ENCODE measurements around the gene SLC2A2.
"Not testable (repeated sequence)": the region's sequence is repeated elsewhere in the genome, so short reads cannot be mapped to it uniquely, and the experiment has no call there.

The SLC2A2 gene

DNA sequence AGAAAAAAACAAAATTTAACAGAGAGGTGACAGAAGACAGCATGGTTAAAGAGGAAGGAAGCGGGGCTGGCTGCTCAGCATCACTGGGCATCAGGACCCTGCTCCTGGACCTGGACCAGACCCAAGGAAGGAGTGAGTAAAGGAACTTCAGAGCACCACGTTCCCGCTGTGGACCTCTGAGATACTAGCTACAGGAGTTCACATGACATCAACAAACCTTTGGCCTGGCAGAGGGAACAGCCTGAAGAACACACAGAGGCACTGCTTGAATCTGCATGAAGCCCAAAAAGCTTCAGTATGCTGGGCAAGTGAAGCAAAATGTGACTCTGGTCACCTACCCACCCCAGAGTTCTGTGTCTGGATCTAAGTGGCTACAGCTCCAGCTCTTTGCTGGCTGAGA, 38.1 kb downstream of the SLC2A2 start:
- no peak for ATAC-seq
- no peak for DNase-seq

DNA sequence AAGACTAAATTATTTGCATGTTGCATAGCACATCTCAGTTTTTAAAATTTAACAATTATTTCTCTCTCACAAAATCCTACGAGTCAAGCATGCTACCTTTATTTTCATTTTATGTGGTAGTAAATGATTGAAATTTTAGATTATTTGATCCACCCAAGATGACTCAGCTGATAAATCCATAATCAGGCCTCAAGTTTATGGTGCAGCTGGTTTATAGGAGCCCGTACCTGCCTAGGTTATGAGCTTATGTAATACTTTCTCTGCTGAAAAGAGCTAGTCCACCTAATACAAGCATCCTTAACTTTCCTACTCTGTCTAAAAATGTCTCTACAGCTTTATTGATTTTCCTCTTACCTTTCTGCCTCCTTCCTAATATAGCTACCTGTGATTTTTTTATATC, 41.2 kb downstream of the SLC2A2 start:
- ATAC-seq, result no peak
- no peak for DNase-seq

DNA sequence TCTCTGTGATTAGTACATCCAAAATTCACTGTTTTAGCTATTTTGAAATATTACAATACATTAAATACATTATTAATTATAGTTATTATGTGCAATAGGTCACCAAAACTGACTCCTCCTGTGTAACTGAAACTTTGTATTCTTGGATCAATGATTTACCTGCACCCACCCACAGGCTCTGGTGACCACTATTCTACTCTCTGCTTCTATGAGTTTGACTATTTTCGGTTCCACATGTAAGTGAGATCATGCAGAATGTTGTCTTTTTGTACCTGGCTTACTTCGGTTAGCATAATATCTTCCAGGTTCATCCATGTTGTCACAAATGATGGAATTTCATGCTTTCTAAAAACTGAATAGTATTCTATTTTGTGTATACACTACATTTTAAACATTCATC, 43.8 kb downstream of the SLC2A2 start:
- DNase-seq, result no peak
- no peak for ATAC-seq

DNA sequence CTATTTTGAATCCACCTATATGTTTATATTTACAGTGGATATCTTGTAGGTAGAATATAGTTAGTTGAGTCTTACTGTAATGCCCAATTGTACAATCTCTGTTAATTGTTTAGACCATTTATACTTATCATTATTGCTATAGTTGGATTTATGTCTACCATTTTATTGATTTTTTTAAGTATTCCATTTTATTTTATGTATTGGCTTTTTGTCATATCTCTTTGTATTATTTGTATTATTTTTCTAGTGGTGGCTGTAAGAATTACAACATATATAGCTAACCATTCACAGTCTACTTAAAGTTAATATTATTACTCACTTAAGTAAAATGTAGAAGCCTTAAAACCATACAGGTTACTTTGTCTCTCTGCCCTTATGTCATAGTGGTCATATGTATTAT, 46.1 kb downstream of the SLC2A2 start:
- ATAC-seq, result no peak
- no peak for DNase-seq

DNA sequence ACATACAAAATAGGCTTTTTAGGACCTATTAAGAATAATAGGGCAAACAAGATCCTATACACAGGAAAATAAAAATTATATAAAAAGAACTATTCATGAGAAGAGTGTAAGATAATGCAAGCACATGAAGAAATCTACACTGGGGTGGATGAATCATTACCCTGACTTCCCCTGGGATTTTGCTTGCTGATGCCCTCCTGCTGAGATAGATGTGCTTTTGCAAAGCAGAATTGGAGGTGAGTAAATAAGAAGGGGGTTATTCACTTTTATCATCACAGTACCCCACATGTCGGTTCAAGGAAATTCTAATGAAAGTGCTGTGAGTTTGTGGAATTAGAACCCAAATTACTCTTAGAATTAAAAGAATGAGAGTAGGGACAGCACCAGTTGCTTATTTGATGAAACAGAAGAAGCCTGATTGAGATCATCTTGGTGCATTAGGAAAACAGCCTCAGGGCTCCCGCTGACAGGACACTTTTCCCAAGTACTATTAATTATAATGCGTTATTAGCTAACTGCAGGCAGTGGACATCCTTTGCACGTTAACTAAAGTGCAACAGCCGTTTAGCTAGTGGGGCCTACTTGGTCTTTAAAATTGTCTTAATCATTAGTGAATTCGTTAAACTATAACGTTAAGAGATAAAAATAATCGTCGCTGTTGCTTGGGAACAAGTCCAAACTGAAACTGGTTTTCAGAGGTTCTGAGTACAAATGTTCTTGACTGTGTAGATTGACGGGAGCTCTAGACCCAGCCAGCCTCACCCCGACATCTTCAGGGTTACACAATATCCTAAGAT, 48.4 kb downstream of the SLC2A2 start:
- ATAC-seq, result no peak
- no peak for DNase-seq

DNA sequence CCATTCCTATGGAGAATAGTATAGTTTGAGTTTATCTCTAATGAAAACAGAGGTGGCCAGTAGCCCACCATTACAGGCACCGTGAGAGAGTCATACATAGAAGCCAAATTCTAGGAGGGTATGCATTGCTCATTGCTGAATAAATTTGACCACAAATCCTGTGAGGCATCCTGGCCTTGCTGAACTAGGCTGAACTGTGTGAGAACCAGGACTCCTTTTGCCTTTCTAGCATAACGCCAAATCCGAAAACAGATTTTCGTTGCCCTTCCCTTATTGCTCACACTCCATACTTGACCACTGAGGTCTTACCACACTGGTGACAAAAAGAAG, 50.4 kb downstream of the SLC2A2 start:
- no peak for ATAC-seq
- DNase-seq, result no peak

DNA sequence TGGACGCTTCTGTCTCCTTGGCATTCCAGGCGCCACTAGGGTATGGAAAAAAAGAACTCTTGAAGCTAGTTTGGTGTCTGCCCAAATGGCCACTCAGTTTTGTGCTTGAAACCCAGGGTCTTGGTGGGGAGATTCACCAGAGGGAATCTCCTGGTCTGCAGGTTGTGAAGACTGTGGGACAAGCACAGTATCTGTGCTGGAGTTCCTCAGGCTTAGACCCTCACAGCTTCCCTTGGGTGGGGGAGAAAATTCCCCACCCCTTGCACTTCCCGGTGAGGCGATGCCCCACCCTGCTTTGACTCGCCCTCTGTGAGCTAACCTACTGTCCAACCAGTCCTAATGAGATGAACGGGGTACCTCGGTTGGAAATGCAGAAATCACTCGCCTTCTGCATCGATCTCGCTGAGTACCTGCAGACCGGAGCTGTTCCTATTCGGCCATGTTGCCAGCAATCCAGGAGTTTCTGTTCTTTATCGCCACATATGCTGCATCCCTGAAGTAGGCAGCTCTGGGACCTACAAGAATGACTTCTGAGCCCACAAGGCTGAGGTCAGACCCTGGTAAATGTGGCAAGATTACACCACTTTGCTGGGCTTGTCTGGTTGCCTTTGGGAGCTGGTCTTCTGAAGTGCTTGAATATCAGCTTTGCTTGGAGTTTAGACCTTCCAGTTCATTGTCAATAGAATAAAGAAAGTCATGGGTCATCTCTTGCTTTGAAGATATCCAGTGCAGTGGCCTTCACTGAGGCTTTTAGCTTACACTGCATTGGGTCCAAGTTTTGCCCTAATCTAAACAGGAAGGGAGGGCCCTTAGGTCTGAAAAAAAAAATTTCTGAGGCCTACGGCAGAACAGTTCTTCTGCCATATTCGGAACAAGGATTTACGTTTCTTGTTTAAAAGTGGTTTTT, 51.0 kb downstream of the SLC2A2 start:
- ATAC-seq (no peak), DNase-seq (no peak)

DNA sequence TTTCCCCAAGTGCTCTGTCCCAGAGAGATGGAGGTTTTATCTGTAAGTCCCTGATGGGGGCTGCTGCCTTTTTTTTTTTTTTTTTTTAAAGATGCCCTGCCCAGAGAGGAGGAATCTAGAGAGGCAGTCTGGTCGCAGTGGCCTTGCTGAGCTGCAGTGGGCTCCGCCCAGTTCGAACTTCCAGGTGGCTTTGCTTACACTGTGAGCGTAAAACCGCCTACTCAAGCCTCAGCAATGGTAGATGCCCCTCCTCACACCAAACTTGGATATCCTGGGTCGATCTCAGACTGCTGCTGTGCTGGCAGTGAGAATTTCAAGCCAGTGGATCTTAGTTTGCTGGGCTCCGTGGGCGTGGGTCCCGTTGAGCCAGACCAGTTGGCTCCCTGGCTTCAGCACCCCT, 51.6 kb downstream of the SLC2A2 start:
- ATAC-seq, result no peak
- DNase-seq, result no peak

DNA sequence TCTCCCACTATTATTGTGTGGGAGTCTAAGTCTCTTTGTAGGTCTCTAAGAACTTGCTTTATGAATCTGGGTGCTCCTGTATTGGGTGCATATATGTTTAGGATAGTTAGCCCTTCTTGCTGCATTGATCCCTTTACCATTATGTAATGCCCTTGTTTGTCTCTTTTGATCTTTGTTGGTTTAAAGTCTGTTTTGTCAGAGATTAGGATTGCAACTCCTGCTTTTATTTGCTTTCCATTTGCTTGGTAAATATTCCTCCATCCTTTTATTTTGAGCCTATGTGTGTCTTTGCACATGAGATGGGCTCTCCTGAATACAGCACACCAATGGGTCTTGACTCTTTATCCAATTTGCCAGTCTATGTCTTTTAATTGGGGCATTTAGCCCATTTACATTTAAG, 53.6 kb downstream of the SLC2A2 start:
- DNase-seq, ATAC-seq: not testable (repeated sequence)

DNA sequence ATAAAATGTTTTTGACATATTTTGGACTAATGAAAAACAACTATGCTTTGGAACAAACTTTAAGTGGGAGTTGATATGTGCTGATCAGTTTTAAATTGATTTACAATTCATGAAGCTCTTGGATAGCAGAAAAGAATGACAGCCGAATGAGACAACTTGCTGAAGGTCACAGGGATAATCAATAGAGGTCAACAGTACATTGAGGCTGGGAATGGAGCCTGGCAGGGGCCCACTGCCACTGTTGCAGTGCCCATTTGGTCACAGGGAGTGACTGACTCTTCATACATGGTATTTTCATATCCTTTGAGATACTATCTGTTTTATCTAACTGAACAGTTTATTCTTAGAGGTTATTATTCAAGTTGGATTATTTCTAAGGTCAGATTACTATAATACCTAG, 59.4 kb downstream of the SLC2A2 start:
- DNase-seq (no peak), ATAC-seq (no peak)

DNA sequence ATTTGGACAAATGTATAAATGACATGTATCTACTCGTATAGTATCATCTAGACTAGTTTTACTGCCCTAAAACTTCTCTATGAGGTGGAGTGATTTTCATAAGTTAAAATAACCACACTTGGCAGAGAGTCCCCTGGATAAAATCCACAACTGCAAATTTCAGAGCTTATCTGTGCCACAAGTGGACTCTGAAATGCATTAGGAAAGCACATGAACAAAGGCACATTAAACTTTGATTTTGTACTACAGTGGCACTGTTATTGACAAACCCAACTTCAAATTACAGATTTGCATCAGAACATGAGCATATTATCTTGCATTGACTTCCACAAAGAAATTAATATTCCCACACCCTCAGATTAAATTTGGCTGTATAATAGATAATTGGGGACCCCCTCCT, 60.0 kb downstream of the SLC2A2 start:
- no peak for DNase-seq
- ATAC-seq, result no peak

DNA sequence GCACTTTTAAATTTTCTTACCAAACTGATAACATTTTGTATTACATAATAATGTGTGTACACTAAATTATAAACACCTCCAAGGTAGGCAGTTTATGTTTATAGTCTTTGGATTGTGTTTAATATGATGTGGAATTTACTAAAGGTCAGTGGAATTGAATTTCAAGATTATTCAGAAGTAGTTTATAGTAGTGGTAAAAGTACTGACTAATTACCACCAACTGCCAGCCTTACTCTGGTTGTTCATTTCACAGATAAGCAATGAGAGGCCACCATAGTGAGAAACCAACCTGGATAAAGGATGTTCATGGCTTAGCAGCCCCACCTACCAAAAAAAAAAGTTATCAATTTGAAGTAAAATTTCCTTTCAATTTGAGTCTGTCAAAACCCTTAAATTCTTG, 64.1 kb downstream of the SLC2A2 start:
- ATAC-seq (no peak), DNase-seq (no peak)

DNA sequence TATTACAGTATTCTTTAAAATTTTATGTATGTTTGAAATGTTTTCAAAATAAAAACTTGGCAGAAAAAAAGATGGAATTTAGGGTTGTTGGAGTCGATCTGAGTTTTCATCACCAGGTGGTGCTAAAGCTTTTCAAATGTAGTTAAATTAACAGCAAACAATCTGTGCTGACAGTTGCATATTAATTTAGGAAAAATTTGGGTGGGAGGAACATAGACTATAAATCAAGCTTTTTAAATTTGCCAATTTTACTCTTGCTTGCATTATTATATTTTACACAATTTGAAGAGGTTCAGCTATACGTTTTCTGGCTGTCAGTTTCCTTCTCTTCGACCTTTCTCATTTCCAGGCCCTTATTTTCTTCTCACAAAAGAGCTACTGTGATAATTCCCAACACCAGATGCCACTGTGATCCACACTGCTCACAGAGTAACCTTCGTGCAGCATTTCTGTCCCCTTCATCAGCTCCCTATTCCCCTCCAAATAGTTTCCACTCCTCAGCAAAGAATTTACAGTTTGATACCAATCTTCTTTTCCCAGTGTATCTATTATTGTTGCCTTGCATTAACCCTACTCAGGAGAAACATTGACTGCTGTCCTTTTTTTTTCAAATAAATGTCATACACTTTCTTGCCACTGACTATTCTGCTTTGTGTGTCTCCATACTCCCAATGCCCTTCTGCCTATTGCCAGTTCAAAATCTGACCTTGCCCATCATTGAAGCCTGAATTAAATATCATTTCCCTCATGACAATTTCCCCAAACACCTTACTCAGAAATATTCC, 64.7 kb downstream of the SLC2A2 start:
- DNase-seq, result no peak

DNA sequence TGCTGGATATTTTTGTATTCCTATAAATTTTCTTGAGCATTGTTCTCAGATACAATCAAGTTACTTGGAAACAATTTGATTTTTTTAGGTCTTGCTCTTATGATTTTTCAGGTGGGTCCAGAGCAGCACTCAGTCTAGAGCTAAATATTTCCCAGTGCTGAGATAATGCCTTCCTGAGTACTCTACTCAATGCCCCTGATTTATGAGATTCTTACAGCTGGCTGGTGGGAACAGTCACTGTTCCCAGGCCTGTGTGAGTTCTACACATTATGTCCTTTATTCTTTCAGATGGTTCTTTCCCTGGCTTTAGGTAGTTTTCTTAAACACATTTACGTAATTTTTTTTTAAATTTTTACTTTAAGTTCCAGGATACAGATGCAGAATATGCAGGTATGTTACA, 67.1 kb downstream of the SLC2A2 start:
- ATAC-seq (no peak), DNase-seq (no peak)

More for the DNA sequence above, 64.7 kb downstream of the SLC2A2 start:
- ATAC-seq, result no peak

DNA sequence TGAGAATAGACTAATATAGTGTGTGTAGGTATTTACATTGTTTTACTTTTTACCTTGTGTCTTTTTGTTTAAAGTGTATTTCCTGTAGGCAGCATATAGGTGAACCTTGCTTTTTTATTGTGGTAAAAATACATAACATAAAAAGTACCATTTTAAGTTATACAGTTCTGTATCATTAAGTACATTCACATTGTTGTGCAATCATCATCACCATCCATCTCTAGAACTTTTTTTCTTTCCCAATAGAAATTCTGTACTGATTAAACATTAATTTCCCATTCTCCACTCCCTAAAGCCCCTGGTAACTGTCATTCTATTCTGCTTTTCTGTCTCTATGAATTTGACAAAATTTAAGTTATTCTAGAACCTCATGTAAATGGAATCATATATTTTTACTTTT, 69.9 kb downstream of the SLC2A2 start:
- no peak for ATAC-seq

DNA sequence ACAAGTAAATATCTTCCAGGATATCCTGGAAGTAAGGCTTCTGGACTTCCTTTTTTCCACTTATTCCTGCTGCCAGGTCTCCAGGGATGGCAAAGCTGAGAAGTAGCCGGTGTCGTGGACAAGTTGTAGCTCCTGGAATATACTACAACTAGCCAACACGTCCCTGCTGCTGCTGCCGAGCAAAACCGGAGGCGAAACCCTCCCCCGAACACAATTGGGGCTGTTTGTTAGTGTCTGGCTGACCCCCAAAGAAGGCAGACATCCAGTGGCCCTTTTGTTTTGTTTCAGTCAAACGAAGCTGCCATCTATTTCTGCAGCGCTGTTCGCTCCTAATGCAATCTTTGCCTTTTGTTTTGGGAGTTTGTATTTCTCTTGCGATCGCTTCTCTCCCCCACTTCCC, 72.8 kb downstream of the SLC2A2 start:
- ATAC-seq (no peak), DNase-seq (no peak)

More for the DNA sequence above, 69.9 kb downstream of the SLC2A2 start:
- no peak for DNase-seq

DNA sequence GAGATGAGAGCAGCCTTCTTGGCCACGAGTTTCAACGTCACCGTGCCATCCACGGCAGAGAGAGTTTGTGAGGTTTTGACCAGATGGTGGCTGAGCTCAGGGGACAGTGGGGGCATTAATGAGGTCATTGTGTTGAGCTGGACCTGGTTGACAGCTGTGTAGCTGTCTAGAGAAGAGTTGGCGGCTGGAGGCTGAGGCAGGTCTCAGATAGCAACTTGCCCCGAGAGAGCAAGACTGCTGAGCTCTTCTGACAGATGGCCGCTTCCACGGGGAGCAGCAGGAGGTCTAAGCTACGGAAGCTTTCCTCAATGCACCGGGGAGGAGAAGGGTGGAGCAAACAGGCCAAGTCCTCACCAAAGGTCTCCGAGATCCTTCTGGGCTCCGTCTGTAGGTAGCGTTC, 73.3 kb downstream of the SLC2A2 start:
- ATAC-seq (no peak), DNase-seq (no peak)

DNA sequence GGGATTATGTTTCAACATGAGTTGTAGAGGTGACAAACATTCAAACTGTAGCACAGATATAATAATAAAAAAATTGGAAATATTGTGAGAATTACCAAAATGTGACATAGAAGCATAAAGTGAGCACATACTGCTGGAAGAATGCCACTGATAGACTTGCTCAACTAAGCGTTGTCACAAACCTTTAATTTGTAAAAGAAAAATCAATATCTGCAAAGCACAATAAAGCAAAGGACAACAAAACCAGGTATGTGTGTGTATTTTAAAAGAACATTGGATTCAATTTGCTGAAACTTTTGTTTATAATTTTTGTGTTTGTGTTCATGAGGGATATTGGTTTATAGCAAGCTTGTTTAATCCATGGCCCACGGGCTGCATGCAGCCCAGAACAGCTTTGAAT, 77.3 kb downstream of the SLC2A2 start:
- no peak for DNase-seq
- no peak for ATAC-seq

DNA sequence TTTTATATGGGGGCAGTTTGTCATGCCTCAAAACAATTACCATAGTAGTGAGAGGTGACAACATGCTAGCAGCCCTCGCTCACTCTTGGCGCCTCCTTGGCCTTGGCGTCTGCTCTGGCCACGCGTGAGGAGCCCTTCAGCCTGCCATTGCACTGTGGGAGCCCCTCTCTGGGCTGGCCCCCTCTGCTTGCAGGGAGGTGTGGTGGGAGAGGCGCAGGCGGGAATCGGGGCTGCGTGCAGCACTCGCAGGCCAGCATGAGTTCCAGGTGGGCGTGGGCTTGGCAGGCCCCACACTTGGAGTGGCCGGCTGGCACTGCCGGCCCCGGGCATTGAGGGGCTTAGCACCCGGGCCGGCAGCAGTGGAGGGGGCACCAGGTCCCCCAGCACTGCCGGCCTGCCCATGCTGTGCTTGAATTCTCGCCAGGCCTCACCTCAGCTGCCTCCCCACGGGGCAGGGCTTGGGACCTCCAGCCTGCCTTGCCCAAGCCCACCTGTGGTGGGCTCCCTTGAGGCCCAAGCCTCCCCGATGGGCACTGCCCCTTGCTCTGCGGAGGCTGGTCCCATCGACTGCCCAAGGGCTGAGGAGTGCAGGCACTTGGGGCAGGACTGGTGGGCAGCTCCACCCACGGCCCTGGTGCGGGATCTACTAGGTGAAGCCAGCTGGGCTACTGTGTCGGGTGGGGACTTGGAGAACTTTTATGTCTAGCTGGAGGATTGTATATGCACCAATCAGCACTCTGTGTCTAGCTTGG, 79.3 kb downstream of the SLC2A2 start:
- DNase-seq, result no peak
- no peak for ATAC-seq
